AG04449 (cell line): ENCODE measurements around the gene TRMT44.
A peak's percentile ranks its signal among the peaks of the same experiment; 100 is the strongest.

Experiments used
- CTCF ChIA-PET: fragments of 350-600 bp; formaldehyde crosslinking; extraction: SDS; loops from one replicate; lab custom pipeline; 2021; ENCODE audit warnings: antibody characterized with exemption; lab: Yijun Ruan, JAX
- POLR2A ChIA-PET: fragments of 400-600, 350-600 bp; formaldehyde crosslinking; extraction: SDS; loops from one replicate; lab custom pipeline; 2020; ENCODE audit warnings: antibody characterized with exemption, inconsistent platforms; lab: Yijun Ruan, JAX
- DNase-seq: peaks from one replicate; pipeline ENCODE4 v3.0.0-alpha.2; 2010; ENCODE audit warnings: low read depth, low spot score
- H3K4me3 ChIP-seq: 2 replicates; pipeline ENCODE4 v1.5.1; 2011; ENCODE audit warnings: low read depth, mild to moderate bottlenecking, control low read depth, low read length
- CTCF ChIP-seq: IDR thresholded peaks from one replicate; pipeline ENCODE4 v1.5.1; 2011; ENCODE audit warnings: mild to moderate bottlenecking, moderate library complexity, low read length, control low read depth, inconsistent platforms; ENCODE audit not compliant: insufficient read depth; ENCODE audit errors: missing control alignments

The TRMT44 gene

GRCh38 chr4:8399298-8399697 is 41.3 kb upstream of the TRMT44 start:
- ChIA-PET POLR2A (no interaction called here), CTCF (interaction anchor here (1.8 to 23.1 kb wide), 2 partner anchors 9 to 157 kb away, joined by 7 to 679 read pairs; no protein-coding TSS in a partner anchor)
- H3K4me3 ChIP-seq, result no peak overlapping the region
- TF ChIP-seq CTCF, result no peak
- no peak for DNase-seq

- TF ChIP-seq CTCF, result no peak
- POLR2A ChIA-PET, result no interaction called here
- no peak for DNase-seq
- CTCF ChIA-PET, result interaction anchor here (0.7 to 23.1 kb wide), 7 partner anchors 8 to 598 kb away, joined by 3 to 679 read pairs (median 26); partner anchors contain the start of gene HTRA3
- no peak overlapping the region for H3K4me3 ChIP-seq
Observed at GRCh38 chr4:8400632-8401325, 39.8 kb upstream of the TRMT44 start.

- ChIA-PET CTCF (interaction anchor here (1.4 to 23.1 kb wide), 13 partner anchors 10 to 224 kb away, joined by 3 to 679 read pairs (median 10); partner anchors contain the start of gene HTRA3), POLR2A (no interaction called here)
- no peak overlapping the region for H3K4me3 ChIP-seq
- no peak for TF ChIP-seq CTCF
- no peak for DNase-seq
Observed at GRCh38 chr4:8401665-8402064, 38.9 kb upstream of the TRMT44 start.

GRCh38 chr4:8402181-8402597 is 38.4 kb upstream of the TRMT44 start:
- DNase-seq, result no peak
- no peak for TF ChIP-seq CTCF
- no peak overlapping the region for H3K4me3 ChIP-seq
- ChIA-PET POLR2A (interaction anchor here (1.0 kb wide), 1 partner anchor 9 kb away, joined by 3 read pairs; no protein-coding TSS in a partner anchor), CTCF (interaction anchor here (0.8 to 23.1 kb wide), 34 partner anchors 8 to 225 kb away, joined by 3 to 679 read pairs (median 5); partner anchors contain the start of genes HTRA3 and SH3TC1)

GRCh38 chr4:8402640-8403039 is 37.9 kb upstream of the TRMT44 start:
- ChIA-PET POLR2A (interaction anchor here (1.0 kb wide), 1 partner anchor 9 kb away, joined by 3 read pairs; no protein-coding TSS in a partner anchor), CTCF (interaction anchor here (0.8 to 23.1 kb wide), 42 partner anchors 9 to 272 kb away, joined by 3 to 679 read pairs (median 5); partner anchors contain the start of genes HTRA3 and SH3TC1)
- no peak for TF ChIP-seq CTCF
- no peak overlapping the region for H3K4me3 ChIP-seq
- DNase-seq, result no peak

- peak; percentile 94 for TF ChIP-seq CTCF
- ChIA-PET CTCF (interaction anchor here (0.8 to 23.1 kb wide), 42 partner anchors 8 to 273 kb away, joined by 3 to 679 read pairs (median 5); partner anchors contain the start of genes HTRA3 and SH3TC1), POLR2A (interaction anchor here (0.6 kb wide), 1 partner anchor 169 kb away, joined by 3 read pairs; no protein-coding TSS in a partner anchor)
- H3K4me3 ChIP-seq, result no peak overlapping the region
- DNase-seq, result no peak
Observed at GRCh38 chr4:8403173-8403753, 37.3 kb upstream of the TRMT44 start.
